ENCODE results near the gene EMILIN1.

Gene EMILIN1

DNA sequence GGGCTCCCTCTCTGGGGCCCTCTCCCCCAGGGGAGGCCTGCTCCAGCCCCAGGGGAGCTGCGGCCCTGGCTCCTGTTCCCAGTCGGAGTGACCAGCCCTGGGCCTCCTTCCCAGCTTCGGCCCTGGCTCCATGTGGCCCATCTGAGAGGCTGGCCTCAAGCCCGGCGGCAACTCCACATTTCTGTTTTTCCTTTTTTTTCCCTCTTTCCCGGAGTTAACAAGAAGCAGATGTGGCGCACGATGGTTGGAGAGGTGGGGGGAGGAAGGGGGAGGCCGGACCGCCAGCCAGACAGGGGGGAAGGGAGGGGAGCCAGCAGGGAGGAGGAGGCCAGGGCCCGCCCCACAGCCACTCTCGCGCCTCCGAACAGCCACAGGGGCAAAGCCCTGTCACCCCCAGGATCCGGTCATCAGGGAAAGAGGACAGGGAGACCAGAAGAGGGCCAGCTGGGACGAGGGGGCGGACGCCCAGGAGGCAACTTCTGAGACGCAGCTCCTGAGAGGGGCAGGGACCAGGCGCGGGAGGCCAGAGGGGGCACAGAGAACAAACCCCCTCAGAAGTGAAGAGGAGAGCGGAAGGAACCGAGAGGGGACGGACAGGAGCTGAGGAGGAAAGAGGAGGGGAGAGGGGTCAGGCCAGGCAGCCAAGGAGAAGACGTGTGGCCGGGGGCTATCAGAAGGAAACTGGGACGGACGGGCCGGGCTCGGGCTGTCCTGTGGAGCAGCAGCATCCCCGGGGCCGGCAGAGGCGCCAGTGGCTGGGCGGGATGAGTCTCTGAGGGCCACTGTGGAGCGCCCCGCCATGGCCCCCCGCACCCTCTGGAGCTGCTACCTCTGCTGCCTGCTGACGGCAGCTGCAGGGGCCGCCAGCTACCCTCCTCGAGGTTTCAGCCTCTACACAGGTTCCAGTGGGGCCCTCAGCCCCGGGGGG is at the start of gene EMILIN1:
TSS of gene EMILIN1 (plus strand) at position 349 of the 928 bp plus-strand sequence. CDS start at position 800, 451 bp downstream.
- DNase-seq (ENCODE audit: low read depth) = no peak

DNA sequence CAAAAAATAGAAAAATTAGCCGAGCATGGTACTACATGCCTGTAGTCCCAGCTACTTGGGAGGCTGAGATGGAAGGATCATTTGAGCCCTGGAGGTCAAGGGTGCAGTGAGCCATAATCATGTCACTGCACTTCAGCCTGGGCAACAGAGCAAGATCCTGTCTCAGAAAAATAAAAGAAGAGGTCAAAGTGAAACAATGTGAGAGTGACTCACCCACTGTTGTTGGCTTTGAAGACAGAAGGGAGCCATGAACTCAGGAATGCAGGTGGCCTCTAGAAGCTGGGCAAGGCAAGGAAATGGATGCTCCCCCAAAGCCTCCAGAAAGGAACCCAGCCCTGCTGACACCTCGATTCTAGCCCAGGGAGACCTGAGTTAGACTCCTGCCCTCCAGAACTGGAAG is 49.4 kb upstream of the EMILIN1 start:
- DNase-seq (ENCODE audit: low read depth) = no peak

DNA sequence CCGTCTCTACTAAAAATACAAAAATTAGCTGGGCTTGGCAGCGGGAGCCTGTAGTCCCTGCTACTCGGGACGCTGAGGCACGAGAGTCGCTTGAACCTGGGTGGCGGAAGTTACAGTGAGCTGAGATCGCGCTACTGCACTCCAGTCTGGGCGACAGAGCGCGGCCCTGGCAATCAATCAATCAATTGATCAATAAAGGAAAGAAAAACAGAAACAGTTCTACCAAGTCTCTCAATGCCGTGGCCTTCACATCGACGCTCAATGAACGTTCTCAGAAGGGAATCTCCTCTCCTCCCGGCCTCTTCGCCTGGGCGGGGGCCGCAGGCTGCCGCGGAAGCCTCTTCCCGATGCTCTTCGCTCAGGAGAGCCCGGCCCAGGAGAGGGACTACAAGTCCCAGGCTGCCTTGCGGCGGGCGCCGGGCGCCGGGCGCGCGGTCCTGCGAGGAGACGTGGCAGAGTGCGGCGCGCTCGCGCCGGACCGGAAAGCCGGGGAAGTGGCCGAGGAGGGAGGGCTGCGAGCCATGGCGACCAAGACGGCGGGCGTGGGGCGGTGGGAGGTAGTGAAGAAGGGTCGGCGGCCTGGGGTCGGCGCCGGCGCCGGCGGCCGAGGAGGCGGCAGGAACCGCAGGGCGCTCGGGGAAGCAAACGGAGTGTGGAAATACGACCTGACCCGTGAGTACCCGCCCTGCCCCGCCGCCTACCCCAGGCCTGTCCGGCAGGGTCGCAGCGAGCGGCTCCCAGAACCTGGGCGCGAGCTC is 45.7 kb upstream of the EMILIN1 start, which contains the start of gene TMEM214:
TSS of gene TMEM214 (plus strand) at position 471 of the 758 bp plus-strand sequence. CDS start at position 522, 51 bp downstream.
- DNase-seq (ENCODE audit: low read depth) = peak; percentile 66

DNA sequence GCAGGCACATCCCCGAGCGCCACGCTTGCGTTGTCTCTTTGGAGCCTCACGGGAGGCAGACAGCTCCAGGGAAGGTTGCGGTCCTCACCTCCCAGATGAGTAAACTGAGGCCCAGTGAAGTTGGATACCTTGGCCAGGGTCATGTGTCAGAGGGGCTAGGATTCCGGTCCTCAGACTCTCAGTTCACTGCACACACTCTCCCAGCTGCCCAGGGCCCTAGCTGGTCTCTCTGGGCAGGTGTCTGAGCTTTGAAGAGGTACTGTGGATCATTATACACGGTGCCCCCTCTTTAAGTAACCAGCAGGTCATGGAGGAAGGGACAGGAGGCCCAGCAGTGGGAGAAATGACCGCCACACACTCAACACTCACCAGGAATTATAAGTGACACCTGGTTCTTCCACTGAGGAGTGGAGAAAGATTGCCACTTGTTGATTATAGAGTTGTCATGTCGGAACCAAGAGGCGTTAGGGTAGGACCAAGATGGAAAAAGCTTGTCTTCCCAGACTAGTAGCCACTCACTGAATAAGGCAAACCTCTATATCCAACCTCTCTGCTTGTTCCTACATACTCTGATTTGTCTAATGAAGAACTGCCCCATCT is 45.1 kb upstream of the EMILIN1 start:
- DNase-seq (ENCODE audit: low read depth) = no peak

DNA sequence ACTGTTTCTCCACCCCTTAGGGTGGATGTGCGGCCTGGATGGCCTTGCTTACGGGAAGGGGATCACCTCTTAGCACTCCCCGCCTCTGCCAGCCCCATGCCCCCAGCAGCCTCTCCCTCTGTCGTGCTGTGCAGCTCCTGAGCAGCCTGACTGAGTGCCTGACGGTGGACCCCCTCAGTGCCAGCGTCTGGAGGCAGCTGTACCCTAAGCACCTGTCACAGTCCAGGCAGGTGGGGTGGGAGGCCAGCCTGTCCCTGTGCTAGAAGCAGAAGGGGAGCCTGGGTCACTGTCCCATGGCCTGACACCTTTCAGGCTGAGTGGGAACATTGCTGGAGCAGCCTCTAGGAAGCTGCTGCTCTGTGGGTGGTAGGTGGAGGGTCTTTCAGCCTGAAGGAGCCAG is 40.4 kb upstream of the EMILIN1 start:
- DNase-seq (ENCODE audit: low read depth) = no peak

DNA sequence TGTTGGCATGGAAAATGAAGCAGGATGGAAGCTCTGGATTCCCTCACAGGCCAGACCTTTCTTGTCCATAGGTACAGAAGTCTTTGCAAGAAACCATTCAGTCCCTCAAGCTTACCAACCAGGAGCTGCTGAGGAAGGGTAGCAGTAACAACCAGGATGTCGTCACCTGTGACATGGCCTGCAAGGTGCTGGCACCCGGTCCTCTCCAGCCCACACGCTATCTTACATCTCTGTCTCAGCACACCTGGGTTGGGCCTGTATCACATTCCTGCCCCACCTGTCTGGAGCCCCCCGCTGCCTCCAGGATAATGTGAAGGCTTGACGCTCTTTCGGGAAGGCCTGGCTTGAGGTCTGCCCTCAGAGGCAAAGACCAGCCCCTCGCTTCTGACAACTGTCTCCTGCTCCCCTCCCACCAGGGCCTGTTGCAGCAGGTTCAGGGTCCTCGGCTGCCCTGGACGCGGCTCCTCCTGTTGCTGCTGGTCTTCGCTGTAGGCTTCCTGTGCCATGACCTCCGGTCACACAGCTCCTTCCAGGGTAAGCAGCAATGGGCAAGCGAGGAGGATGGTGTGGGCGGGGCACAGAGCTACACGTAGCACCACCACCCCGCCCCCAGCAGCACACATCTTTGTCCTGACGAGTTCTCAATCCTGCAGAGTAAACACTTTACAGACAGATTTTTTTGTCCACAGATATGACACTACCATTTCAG is 39.6 kb upstream of the EMILIN1 start:
- DNase-seq (ENCODE audit: low read depth) = no peak

DNA sequence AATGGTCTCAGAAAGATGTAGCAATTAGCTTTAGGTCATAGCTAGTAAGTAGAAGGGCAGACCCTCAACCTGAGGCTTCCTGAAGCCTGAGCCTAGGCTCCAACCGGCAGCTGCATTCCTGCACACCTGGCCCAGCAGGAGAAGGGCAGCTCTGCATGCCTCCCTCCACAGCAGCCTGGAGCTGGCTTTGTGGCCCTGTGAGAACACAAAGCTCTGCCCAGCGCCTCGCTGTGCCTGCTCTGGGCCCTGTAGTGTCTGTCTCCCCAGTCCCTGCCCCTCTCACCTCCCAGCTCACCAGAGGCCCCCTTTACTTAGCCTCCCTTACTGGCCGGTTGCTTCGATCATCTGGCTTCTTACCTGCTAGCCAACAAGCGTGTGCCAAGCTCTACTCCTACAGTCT is 39.0 kb upstream of the EMILIN1 start:
- DNase-seq (ENCODE audit: low read depth) = no peak

DNA sequence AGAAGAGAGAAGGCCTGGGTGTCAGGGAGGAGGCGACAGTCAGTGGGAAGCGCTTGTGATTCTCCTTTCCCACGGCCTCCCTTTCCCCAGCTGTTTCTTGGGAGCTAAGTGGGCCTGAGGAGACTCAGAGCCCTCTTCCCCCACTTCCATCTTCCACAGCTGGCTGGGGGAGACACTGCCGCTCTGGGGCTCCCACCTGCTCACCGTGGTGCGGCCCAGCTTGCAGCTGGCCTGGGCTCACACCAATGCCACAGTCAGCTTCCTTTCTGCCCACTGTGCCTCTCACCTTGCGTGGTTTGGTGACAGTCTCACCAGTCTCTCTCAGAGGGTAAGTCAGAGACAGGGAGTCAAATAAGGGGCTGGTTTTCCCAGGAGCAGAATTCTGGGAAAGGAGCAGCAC is 38.5 kb upstream of the EMILIN1 start:
- no peak for DNase-seq (ENCODE audit: low read depth)

DNA sequence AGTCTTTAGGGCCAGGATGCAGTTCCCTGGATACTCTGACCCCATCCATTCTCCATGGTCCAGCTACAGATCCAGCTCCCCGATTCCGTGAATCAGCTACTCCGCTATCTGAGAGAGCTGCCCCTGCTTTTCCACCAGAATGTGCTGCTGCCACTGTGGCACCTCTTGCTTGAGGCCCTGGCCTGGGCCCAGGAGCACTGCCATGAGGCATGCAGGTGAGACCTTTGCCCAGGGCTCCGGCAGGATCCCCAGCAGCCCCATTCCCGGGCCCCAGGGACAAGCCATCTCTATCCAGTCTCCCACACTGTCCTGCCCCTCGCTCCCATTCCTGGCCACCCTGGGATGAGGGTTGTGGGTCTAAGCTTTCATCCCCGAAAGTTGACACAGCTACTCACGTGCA is 38.1 kb upstream of the EMILIN1 start:
- DNase-seq (ENCODE audit: low read depth) = no peak

DNA sequence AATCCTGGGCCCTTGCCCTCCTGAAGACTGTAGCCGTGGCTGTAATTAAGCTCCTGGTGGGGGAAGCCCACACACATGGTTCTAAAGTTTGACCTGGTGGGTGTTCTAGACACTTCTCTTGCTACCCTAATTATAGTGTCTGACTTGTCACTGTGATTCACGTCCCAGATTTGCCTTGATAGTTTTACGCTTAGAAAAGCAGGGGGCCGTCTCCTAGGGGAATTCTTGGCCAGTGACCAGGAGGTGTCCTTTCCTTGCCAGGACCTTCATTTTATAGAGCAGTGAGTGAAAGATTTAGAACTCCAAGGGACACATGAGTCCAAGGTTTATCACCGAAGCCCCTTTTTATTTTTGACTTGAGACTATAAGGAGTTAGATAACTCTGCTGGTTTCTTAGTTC is 36.7 kb upstream of the EMILIN1 start:
- DNase-seq (ENCODE audit: low read depth) = no peak

DNA sequence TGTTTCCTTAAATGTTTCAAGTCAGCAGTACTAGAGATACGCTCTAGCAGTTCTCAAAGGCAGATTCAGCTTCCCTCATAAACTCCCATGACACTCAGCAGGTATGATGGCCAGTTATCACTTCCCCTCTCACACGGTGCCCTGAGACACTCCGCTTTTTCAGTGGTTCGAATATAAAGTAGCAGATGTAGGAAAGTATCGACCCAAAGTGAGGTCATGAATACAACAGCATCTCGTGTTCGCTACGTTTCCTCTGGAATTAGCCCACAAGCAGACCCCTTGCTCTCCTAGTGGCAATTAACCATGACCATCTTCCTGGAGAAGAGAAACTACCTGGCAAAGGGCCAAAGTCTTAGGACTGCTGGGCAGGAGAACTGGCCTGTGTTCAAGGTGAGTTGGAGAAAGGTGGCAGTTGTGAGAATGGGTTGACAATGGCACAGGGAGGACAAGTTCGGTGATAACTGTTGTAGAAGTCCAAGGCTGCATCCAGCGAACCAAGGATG is 36.2 kb upstream of the EMILIN1 start:
- DNase-seq (ENCODE audit: low read depth) = no peak

DNA sequence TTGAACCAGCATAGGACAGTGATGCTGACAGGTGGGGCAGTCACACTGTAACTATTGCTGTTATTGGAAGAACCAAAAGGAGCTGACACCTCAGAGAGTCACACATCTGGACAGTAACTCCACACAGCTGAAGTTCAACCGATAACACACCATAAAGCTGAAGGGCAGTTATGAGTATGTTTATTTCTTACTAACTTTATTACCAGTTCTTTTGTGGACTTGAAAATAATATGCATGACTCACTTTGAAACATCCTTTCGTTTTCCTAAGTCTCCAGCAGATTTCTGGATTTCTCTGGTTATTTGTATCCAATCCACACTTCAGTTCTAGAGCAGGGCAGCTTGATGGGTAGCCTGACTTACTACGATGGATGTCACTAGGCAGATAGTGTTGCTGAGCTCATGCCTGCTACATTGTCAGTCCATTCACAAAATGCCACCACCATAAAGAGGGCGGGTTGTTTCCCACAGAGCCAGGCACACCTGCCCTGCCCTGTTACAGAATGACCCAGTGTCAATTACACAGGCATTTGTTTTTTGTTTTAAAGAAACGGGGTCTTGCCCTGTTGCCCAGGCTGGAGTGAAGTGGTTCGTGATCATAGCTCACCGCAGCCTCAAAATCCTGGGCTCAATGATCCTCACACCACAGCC is 35.3 kb upstream of the EMILIN1 start:
- DNase-seq (ENCODE audit: low read depth) = no peak

DNA sequence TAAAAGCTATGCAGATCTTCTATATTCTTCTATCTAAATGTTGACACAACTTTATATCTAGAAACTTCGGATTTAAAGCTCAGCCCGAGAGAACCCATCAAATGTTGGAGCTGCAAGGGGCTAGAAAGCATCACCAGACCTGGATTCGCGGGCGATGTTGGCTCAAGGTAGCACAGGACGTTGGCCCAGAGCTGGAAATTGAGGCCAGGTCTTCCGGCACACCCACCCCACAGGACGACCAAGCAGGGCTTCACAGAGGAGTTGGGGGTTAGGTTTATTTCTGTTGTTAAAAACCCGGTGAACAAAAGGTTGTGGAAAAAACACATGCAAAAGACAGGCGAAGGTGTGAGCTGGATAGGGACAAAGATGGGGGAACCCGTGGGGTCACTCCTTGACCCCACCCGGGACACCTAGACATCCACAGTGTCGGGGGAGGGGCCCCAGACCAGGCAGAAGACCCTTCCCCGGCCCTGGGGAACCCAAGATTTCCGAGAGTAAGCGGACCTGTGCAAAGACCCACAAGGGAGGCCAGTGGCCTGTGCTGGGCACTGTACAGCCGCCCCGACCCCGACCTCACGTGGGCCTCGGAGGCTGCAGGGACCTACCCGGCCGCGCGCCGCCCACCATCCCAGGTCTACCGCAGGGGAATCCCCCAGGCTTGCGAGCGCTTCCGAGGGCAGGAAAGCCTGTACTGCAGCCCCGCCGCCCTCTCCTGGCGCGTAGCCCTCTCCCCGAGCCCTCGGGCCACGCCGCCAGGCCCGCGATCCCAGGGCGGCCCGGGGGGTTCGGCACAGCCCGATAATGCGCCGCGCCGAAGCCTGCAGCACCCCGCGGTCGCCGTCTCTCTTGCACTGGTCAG is 28.8 kb upstream of the EMILIN1 start:
- DNase-seq (ENCODE audit: low read depth) = peak; percentile 48

DNA sequence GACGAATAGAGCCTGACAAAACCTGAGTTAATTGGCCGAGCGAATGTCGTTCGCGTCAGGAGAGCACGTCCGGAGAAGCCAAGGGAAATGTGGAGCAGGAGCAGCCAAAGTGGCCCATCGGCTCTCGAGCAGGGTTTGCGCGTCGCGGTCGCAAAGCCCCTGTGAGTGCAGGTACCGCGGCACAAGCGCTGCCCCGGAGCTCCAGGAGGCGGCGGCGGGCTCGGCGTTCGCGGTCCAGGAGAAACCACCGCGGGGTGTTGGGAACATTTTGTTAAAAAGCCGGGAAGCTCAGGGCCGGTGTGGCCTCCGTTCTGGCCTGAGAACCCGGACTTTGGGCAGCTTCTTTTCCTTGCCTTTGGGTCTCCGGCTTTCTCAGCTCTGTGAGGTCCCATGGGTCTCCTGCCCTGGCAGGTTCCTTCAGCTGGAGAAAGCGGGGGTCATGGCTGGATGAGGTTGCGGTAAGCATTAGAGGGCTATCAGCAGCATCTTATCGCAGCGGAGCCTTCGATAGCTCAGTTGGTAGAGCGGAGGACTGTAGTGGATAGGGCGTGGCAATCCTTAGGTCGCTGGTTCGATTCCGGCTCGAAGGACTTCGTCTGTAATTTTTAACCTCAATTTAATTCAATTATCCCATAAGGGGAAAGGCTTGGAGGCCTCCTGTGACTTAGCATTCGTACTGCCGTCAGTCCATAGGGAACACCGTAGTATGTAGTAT is 28.0 kb upstream of the EMILIN1 start:
- DNase-seq (ENCODE audit: low read depth) = peak; percentile 85

DNA sequence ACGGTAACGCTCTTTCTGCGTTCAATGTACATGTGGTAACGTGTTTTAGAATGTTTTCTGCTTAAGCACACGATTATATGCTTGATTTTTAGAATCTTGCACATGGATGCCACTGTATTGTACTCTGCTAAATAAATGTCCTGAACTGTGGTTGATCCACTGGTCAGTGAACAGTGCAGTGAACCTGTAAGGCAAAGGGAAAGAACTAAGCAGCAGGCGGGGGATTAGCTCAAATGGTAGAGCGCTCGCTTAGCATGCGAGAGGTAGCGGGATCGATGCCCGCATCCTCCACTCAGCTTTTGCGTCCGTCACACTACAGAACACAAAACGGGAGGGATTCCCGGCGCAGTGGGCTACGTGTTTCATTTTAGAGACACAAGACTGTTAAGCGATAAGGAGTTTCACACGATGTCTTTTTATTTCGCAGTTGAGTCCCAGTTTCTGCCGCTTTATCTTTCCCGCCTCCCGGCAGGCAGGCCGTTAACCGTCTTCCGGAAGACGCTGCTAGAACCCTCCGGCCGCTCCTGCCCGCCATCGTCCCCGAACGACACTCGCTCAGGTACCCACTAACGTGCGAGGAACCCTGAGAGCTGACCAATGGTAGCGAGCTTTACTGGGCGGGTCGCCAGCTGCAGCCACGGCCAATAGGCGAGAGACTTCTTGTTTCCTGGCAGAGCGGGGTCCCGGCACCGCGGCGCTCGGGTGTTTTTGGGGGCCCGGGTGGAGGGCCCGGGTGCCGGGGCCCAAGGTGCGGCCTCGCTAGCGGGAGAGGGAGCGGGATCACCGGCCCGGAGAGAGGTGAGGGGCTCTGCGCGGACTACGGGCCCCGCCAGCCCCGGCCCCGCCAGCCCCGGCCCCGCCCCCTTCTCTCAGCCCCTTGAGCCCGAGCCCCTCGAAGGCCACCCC is 27.2 kb upstream of the EMILIN1 start, which contains the start of gene AGBL5:
TSS of gene AGBL5 (plus strand) at position 673 of the 906 bp plus-strand sequence. CDS start 1,291 bp downstream, outside the sequence.
- peak; percentile 91 for DNase-seq (ENCODE audit: low read depth)

DNA sequence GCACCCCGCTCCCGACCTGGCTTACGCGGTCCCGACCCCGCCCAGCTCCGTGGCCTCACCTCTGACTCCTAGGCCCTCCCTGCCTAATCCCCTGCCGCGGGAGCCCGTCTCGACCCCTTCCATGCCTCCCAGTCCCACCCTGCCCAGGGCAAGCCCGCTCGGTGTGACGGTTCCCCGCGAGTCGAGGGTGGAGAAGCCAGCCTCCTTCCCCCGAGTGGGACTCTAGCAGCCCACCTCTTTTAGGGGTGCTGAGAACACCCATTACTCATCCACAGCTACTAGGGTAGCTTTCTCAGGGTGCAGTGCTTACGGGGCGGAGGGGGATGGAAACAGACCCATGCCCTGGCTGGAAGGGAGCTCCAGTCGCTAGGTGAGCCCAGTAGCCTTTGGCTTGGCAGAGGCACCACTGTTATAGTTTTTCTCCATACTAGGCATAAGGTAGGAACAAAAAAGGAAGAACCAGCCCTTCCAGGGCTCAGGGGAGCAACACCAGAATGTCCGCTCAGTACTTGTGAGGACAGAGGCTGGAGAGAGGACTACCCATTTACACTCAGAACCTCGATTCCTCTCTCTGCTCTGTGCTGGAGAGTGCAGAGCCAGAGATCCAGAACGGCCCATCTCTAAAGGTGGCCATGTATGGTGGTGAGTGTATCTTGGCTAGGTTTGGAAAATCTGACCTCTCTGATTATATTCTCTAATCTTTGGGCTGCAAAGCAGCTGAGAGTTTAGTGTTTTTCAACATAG is 26.3 kb upstream of the EMILIN1 start:
- DNase-seq (ENCODE audit: low read depth) = peak; percentile 30

DNA sequence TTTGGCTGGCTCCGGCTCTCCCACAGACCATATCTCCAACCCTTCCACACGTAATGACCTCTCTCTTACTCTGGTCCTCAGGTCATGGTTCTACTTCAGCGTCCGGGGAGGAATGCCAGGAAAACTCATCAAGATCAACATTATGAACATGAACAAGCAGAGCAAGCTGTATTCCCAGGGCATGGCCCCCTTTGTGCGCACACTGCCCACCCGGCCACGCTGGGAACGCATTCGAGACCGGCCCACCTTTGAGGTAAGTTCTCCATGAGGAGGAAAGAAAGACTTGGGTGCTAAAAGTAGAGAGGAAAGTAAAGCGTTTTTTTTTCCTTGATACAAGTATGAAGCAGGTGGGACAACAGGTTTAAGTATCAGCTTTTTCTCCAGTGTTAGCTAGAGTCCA is 25.1 kb upstream of the EMILIN1 start:
- DNase-seq (ENCODE audit: low read depth) = no peak

DNA sequence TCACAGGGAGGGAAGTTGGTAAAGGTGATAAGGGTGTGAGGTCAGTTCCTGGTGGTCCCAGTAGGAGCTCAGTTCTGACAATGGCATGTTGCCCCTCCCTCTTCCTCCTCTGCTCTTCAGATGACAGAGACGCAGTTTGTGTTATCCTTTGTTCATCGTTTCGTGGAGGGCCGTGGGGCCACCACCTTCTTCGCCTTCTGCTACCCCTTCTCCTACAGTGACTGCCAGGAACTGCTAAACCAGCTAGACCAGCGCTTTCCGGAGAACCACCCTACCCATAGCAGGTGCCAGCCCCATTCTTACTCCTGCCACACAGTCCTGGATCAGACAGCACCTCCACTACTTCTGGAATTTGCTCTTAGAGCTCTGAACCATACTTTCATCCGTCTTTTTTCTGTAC is 24.6 kb upstream of the EMILIN1 start:
- DNase-seq (ENCODE audit: low read depth) = no peak

All from activated T-helper 1 cell treated with Interleukin-2 at 50 U/mL for 16 hours (primary cell).